Erythroblast (primary cell): ENCODE results near the gene SPTLC2.

Experiments
- GATA1 ChIP-seq: IDR thresholded peaks from 2 replicates; pipeline ENCODE4 v1.6.1; 2011; ENCODE audit warnings: low read depth, mild to moderate bottlenecking, control low read depth, low read length, moderate library complexity
- POLR2A ChIP-seq: IDR thresholded peaks from 2 replicates; pipeline ENCODE4 v1.6.1; 2011; ENCODE audit warnings: mild to moderate bottlenecking, low read length

GRCh38 chr14:77485256-77485655 is 131.2 kb downstream of the SPTLC2 start:
- TF ChIP-seq POLR2A: no peak
- TF ChIP-seq GATA1: no peak
